Raji (cell line): ENCODE results near the gene ZFR.

ENCODE experiments used
- POLR2A ChIP-seq: IDR thresholded peaks from 2 replicates; pipeline ENCODE4 v1.6.1; 2011; ENCODE audit warnings: low read depth, low read length, control low read depth; ENCODE audit not compliant: insufficient read depth

Gene ZFR

GRCh38 chr5:32388432-32389129 lies 56.0 kb downstream of the ZFR start:
- TF ChIP-seq POLR2A = no peak

GRCh38 chr5:32387841-32388240 lies 56.7 kb downstream of the ZFR start:
- no peak for TF ChIP-seq POLR2A

GRCh38 chr5:32387211-32387610 lies 57.3 kb downstream of the ZFR start:
- TF ChIP-seq POLR2A = no peak

- TF ChIP-seq POLR2A = no peak
Measured at GRCh38 chr5:32384621-32385020, 59.9 kb downstream of the ZFR start.

GRCh38 chr5:32383586-32383985 lies 61.0 kb downstream of the ZFR start:
- no peak for TF ChIP-seq POLR2A

- no peak for TF ChIP-seq POLR2A
Measured at GRCh38 chr5:32383065-32383464, 61.5 kb downstream of the ZFR start.

- TF ChIP-seq POLR2A = no peak
Measured at GRCh38 chr5:32379421-32379820, 65.1 kb downstream of the ZFR start.

- TF ChIP-seq POLR2A = no peak
Measured at GRCh38 chr5:32378966-32379365, 65.6 kb downstream of the ZFR start.

GRCh38 chr5:32369542-32370155 lies 74.9 kb downstream of the ZFR start:
- TF ChIP-seq POLR2A = no peak

GRCh38 chr5:32369032-32369431 lies 75.5 kb downstream of the ZFR start:
- TF ChIP-seq POLR2A = no peak

- no peak for TF ChIP-seq POLR2A
Measured at GRCh38 chr5:32365623-32366022, 78.9 kb downstream of the ZFR start.

- TF ChIP-seq POLR2A = no peak
Measured at GRCh38 chr5:32363030-32363429, 81.5 kb downstream of the ZFR start.

- no peak for TF ChIP-seq POLR2A
Measured at GRCh38 chr5:32362527-32362926, 82.0 kb downstream of the ZFR start.

GRCh38 chr5:32360906-32361305 lies 83.6 kb downstream of the ZFR start:
- TF ChIP-seq POLR2A = no peak

GRCh38 chr5:32358611-32359010 lies 85.9 kb downstream of the ZFR start:
- no peak for TF ChIP-seq POLR2A

GRCh38 chr5:32357658-32358057 lies 86.9 kb downstream of the ZFR start:
- no peak for TF ChIP-seq POLR2A

GRCh38 chr5:32355686-32356085 lies 88.9 kb downstream of the ZFR start:
- TF ChIP-seq POLR2A = no peak
